Measurements from ENCODE around the gene NOL3.

DNA sequence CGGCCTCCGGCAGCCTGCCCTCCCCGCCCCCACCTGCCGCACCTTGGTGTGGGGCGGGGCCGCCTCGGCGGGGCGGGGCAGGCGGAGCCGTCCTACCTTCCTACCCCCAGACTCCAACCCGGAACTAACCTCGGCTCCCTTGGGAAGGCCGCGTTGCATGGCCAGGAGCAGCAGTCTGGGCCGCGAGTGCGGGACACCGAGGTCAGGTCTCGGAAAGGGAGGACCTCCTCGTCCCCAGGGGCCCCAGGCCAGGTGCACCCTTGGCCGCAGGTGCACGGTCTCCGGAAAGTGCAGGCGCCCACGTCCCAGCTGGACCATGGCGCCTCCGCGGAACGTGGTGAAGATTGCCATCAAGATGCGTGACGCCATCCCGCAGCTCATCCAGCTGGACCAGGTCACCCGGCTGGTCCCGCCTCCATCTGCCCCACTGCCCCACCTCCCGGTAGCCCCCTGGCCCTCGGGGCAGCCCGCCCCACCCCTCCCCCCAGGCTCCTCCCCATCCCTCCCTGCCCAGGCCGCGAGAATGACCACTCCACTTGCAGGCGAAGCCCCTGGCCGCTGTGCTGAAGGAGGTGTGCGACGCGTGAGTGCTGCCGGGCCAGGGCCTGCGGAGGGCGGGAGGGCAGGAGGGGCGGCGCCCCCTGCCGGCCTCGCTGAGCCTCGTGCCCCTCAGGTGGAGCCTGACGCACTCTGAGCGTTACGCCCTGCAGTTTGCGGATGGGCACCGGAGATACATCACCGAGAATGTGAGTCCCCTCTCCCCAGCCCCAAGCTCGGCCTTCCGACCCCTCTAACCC, 28.9 kb downstream of the NOL3 start, which contains the start of gene ELMO3:
- TF ChIP-seq CTCF (IDR thresholded peaks at IDR 0.05; ENCODE audit: insufficient read depth, low read depth, low read length) (no peak), EZH2 (IDR thresholded peaks at IDR 0.05; ENCODE audit: insufficient read depth, low read length) (no peak)
